Hematopoietic multipotent progenitor cell treated with erythropoietin and hydrocortisone succinate and interleukin-3 and kit ligand, for 17 days (in vitro differentiated cells): ENCODE data around the gene CWC15.
"Not testable (repeated sequence)": the region's sequence is repeated elsewhere in the genome, so short reads cannot be mapped to it uniquely, and the experiment has no call there.

Source experiments
- DNase-seq: peaks from one replicate; pipeline ENCODE4 v3.0.0-alpha.2; 2015; ENCODE audit warnings: low spot score

The CWC15 gene

GRCh38 chr11:94913718-94914394 lies 59.5 kb downstream of the CWC15 start:
- DNase-seq, result not testable (repeated sequence)

- DNase-seq, result no peak
Observed at GRCh38 chr11:94912806-94913205, 60.5 kb downstream of the CWC15 start.
